C4-2B (cell line): Measurements from ENCODE around the gene BABAM2.

ENCODE experiments used
- H3K27ac ChIP-seq: fragments of 450-650 bp; 2 replicates; pipeline ENCODE4 v1.5.1; 2017
- CTCF ChIP-seq: fragments of 450-650 bp; conservative IDR thresholded peaks from 2 replicates; pipeline ENCODE4 v1.5.1; 2017; ENCODE audit warnings: mild to moderate bottlenecking
- ZFX ChIP-seq: fragments of 450-650 bp; IDR thresholded peaks from 2 replicates; pipeline ENCODE4 v1.6.1; 2017

The BABAM2 gene

GRCh38 chr2:28080911-28081310, 190.4 kb downstream of the BABAM2 start:
- H3K27ac ChIP-seq, result no peak overlapping the region

GRCh38 chr2:28082131-28082530, 191.6 kb downstream of the BABAM2 start:
- H3K27ac ChIP-seq, result no peak overlapping the region
- no peak for TF ChIP-seq ZFX
- no peak for TF ChIP-seq CTCF

More at GRCh38 chr2:28080911-28081310, 190.4 kb downstream of the BABAM2 start:
- TF ChIP-seq ZFX (no peak), CTCF (no peak)

- H3K27ac ChIP-seq, result no peak overlapping the region
These were observed 192.9 kb downstream of the BABAM2 start for GRCh38 chr2:28083476-28083875.

GRCh38 chr2:28084564-28084963, 194.0 kb downstream of the BABAM2 start:
- no peak overlapping the region for H3K27ac ChIP-seq
- TF ChIP-seq CTCF, result no peak
- no peak for TF ChIP-seq ZFX

More at GRCh38 chr2:28083476-28083875, 192.9 kb downstream of the BABAM2 start:
- TF ChIP-seq ZFX, result no peak
- TF ChIP-seq CTCF, result no peak

GRCh38 chr2:28085201-28085600, 194.7 kb downstream of the BABAM2 start:
- no peak for TF ChIP-seq ZFX
- no peak for TF ChIP-seq CTCF
- H3K27ac ChIP-seq, result no peak overlapping the region

GRCh38 chr2:28086611-28087010, 196.1 kb downstream of the BABAM2 start:
- H3K27ac ChIP-seq, result no peak overlapping the region
- no peak for TF ChIP-seq CTCF
- TF ChIP-seq ZFX, result no peak

GRCh38 chr2:28088970-28089369, 198.4 kb downstream of the BABAM2 start:
- H3K27ac ChIP-seq, result no peak overlapping the region
- TF ChIP-seq ZFX (no peak), CTCF (no peak)
